H1 (cell line): Measurements from ENCODE around the gene PRODH. TPM values are rescaled to one million over a fixed set of nuclear protein-coding genes. Genes with fewer than 3 reads are reported as not detected.

Source experiments
- ASH2L ChIP-seq: fragments of 200-600, 300-600 bp; sonication (generic); IDR thresholded peaks from one replicate; pipeline ENCODE4 v1.7.1; 2017; ENCODE audit warnings: low read length
- BRCA1 ChIP-seq: IDR thresholded peaks from 2 replicates; pipeline ENCODE4 v1.6.1; 2012; ENCODE audit warnings: low read depth, low read length, improper control_type of control experiment
- CHD7 ChIP-seq: fragments of 300-600 bp; sonication (generic); IDR thresholded peaks from 2 replicates; pipeline ENCODE4 v1.7.1; 2012; ENCODE audit warnings: low read length, moderate library complexity, mild to moderate bottlenecking, inconsistent platforms; ENCODE audit not compliant: insufficient replicate concordance
- HDAC2 ChIP-seq, 2 experiments: fragments of 300-600 bp in 1 of 2; sonication (generic) in 1 of 2; IDR thresholded peaks; 2 replicates each; pipeline ENCODE4 v1.6.1; 2011 to 2012; ENCODE audit warnings: low read depth in 2 of 2, low read length in 2 of 2, mild to moderate bottlenecking in 2 of 2, moderate library complexity in 2 of 2, borderline replicate concordance in 1 of 2, inconsistent platforms in 1 of 2
- KDM5A ChIP-seq: fragments of 200-600 bp; IDR thresholded peaks from 2 replicates; pipeline ENCODE4 v1.7.1; 2012; ENCODE audit warnings: mild to moderate bottlenecking, low read length, inconsistent platforms, mixed read lengths
- MAX ChIP-seq: IDR thresholded peaks from 2 replicates; pipeline ENCODE4 v1.6.1; 2012; ENCODE audit warnings: inconsistent platforms
- NRF1 ChIP-seq: IDR thresholded peaks from 2 replicates; pipeline ENCODE4 v1.6.1; 2011; ENCODE audit warnings: mild to moderate bottlenecking, low read depth, low read length, improper control_type of control experiment
- RFX5 ChIP-seq: IDR thresholded peaks from 2 replicates; pipeline ENCODE4 v1.6.1; 2011; ENCODE audit warnings: low read depth, low read length, improper control_type of control experiment, borderline replicate concordance
- SRF ChIP-seq: IDR thresholded peaks from 2 replicates; pipeline ENCODE4 v1.6.1; 2011; ENCODE audit warnings: mild to moderate bottlenecking, low read depth, low read length, moderate library complexity
- TCF12 ChIP-seq: IDR thresholded peaks from 2 replicates; pipeline ENCODE4 v1.6.1; 2011; ENCODE audit warnings: low read depth, mild to moderate bottlenecking, low read length
- polyA plus RNA-seq, 7 experiments: library from polyadenylated mRNA; depleted of rRNA in 3 of 7; stranded (reverse) in 5 of 7; unstranded in 2 of 7; fragments of >200 nt in 5 of 7; fragments of 200-250 nt in 2 of 7; gene quantifications; 1 replicate in 5 of 7; 2 replicates in 1 of 7; 4 replicates in 1 of 7; pipeline versions ENCODE4 v1.2.1 to v1.2.3, GENCODE V29; 2011 to 2013; ENCODE audit warnings: missing spikeins in 2 of 7, mixed read lengths in 2 of 7
- total RNA-seq: library from RNA; stranded (reverse); fragmentation: NEBNext Ultra II Directional; extraction: Animal tissue kit (Norgen Biotek cat#: 25700); gene quantifications from 2 replicates; pipeline ENCODE4 v1.2.1, GENCODE V29; 2021

The PRODH gene
- total and polyA plus RNA-seq, 2 of the 8 experiments (the other 6 are each of a cell fraction or from before 2014, with no cell fraction given), result 27.6 to 45.6 TPM

- no peak for TF ChIP-seq SRF
- TF ChIP-seq NRF1, result no peak
- TF ChIP-seq ASH2L, result peak; percentile 30
- no peak for TF ChIP-seq HDAC2 (IDR thresholded peaks at IDR 0.05; ENCODE audit: borderline replicate concordance in 1 of 2, low read depth in 2 of 2, low read length in 2 of 2)
- TF ChIP-seq CHD7, result no peak
- TF ChIP-seq MAX, result no peak
- TF ChIP-seq TCF12, result no peak
- TF ChIP-seq RFX5, result no peak
- no peak for TF ChIP-seq BRCA1
- TF ChIP-seq KDM5A, result no peak
Measured at GRCh38 chr22:18970176-18970947, 34.3 kb upstream of the PRODH start (continued).
